ENCODE data around the gene C4orf17.

DNA sequence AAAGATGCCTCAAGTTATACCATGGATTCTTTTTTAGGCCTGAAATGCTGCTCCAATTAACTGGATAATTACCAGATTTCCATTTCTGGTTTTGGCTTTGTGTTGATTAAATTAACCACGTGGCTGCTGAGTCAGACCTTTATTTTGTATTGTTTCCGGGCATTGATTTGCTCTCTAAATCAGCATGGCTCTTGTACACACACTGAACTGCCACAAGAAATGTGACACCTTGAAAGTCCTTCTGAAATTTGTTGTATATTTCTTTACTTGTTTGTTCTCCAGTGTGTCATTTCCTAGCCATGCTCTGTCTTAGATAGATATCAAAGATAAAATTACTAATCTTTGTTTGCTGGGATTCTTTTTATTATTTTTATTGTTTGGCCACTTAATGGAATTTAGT lies 75.5 kb downstream of the C4orf17 start:
- TF ChIP-seq, protein P1, sequence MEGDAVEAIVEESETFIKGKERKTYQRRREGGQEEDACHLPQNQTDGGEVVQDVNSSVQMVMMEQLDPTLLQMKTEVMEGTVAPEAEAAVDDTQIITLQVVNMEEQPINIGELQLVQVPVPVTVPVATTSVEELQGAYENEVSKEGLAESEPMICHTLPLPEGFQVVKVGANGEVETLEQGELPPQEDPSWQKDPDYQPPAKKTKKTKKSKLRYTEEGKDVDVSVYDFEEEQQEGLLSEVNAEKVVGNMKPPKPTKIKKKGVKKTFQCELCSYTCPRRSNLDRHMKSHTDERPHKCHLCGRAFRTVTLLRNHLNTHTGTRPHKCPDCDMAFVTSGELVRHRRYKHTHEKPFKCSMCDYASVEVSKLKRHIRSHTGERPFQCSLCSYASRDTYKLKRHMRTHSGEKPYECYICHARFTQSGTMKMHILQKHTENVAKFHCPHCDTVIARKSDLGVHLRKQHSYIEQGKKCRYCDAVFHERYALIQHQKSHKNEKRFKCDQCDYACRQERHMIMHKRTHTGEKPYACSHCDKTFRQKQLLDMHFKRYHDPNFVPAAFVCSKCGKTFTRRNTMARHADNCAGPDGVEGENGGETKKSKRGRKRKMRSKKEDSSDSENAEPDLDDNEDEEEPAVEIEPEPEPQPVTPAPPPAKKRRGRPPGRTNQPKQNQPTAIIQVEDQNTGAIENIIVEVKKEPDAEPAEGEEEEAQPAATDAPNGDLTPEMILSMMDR (conservative IDR thresholded peaks at IDR 0.05): no peak
- TF ChIP-seq ZFX (IDR thresholded peaks at IDR 0.05): no peak
